ENCODE results near the gene GLDN.

The GLDN gene

DNA sequence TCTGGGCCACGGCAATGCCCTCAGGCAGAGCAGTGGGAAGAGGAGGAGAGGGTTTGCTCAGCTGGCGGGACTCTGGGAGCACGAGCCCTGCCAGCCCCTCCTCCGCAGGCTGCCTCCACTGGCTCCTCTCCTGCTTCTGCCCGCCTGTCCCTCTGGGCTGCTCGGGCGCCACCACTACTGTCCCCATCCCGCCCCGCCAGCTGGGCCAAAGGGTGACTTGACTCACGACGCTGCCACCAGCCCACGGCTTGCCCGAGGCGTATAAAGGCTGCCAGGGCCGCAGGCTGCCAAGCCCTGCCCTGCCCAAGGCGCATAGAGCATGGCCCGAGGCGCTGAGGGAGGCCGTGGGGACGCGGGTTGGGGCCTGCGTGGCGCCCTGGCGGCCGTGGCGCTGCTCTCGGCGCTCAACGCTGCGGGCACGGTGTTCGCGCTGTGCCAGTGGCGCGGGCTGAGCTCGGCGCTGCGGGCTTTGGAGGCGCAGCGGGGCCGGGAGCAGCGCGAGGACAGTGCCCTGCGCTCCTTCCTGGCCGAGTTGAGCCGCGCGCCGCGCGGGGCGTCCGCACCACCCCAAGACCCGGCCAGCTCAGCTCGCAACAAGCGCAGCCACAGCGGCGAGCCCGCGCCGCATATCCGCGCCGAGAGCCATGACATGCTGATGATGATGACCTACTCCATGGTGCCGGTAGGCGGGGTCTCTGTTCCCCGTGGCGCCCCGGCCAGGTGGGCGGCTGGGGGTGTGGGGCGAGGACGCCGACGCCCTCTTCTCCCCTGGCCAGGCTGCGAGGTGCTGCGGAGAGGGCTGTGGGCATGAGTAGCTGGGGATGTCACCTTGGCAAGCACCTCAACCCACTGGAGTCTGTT, at the start of gene GLDN:
Gene GLDN, plus strand, starts transcription at position 290 of the 861 bp plus-strand sequence. Its CDS starts 30 bp downstream, at position 320.
- no peak for DNase-seq (ENCODE audit: low read depth)

DNA sequence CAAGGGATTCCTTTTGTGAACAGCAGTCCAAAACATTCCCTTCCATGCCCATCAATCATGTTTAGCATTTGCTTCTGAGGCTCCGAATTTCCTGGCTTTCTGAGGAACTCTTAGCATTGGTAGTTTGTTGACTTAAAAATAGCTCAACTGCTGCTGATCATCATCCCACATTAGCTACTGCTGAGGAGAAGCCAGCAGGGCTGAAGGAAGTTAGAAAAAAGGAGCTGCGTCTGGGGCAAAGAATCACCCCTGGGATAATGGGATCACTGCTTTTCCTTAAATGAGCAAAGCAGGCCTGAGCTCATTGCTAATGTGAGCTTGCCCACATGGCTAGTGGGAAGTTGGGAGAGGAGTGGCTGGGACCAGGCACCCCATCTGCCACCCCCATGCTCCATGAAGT, 42.8 kb upstream of the GLDN start:
- DNase-seq (ENCODE audit: low read depth): no peak

DNA sequence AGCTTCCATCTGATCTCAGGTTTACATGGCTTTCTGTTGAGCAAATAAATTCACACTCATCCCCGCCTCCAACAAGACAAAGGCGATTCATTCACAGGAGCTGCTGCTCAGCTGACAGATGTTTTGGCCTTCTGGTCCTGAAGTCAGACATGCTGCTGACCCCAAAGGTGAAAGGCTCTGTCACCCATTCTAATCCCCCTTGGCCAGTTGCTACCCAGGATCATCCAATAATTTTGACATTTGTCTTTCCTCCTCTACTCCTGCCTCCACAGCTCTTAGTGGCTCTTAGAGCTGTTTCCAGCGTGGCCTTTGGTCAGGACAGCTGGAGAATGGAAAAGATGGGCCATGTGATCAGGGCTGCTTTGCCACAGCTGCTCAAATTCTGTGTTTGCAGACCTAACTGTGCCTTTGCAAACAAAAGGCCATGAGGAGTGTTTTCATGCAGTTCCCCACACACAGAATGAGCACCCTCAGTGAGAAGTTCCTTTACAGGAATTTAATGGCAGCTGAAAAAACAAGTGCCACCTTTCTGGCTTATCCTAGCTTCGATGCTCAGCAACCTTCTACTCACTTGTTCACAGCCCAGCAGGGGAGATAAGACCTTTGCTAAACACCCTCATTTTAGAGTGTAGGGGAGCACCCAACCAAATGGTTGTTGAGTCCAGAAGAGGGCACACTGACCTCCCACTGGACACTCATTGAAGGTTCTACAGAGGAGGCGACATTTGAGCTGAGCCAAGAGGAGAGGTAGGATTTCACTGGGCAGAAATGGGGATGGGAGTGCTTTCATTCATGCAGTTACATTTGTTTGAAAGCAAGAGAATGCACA, 42.1 kb upstream of the GLDN start:
- no peak for DNase-seq (ENCODE audit: low read depth)

DNA sequence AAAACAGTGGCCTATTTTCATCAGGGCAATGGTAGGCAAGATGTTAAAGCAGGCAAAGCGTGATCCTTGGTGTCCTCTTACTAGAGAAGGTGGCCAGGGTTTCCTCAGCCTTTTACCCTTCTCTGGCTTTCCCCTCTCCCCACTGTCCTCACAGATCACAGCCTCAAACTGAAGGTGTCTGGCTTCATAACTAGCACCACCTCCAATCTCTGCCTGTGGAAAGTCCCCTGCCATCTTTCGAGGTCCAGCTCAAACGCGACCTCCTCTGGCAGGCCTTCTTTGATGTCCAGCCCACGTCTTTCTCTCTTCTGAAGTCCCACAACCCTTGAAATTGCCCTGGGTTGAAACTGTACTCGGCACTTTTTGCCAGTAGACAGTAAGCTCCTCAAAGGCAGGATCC, 39.0 kb upstream of the GLDN start:
- DNase-seq (ENCODE audit: low read depth): no peak

DNA sequence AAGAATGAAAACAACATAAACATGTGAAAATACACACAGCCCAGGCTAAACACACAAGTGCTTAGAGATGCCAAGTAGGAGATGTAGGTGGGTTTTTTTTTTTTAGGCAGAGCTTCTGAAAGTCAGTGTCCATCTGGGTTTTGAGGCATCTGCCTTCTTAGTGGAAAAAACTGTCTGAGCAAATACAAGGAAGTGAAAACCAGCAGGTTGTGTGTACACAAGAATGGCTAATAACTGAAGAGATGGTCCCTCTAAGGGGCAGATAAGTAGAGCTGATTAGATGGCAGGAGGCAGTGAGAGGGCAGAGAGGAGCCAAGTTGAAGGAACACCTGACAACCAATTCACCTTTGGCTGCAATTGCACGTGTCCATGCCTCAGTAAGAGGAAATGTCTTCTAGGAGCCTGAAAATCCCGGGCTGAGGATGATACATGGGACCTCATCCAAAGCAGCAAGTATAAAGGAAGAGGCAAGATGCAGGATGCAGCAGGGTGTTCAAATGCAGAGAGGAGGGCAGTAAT, 37.9 kb upstream of the GLDN start:
- DNase-seq (ENCODE audit: low read depth): no peak

DNA sequence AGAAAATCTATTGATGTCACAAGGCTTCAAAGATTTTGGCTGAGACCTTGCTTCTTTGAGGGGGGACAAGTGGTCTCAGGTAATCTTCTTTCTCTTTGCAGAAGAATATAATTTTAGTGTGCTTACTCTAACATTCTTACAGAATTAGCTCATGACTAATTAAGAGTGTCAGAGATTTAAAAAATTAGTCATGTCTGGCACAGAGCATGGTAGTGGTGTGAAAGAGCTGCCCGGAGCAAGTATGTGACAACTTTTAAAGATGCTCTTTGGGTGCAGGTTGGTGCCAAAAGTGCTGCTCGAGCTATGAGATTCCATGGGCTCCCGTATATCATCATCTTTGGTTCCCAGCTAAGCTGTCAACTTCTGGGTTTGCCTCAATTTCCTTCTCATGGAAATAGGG, 34.1 kb upstream of the GLDN start:
- DNase-seq (ENCODE audit: low read depth): no peak

DNA sequence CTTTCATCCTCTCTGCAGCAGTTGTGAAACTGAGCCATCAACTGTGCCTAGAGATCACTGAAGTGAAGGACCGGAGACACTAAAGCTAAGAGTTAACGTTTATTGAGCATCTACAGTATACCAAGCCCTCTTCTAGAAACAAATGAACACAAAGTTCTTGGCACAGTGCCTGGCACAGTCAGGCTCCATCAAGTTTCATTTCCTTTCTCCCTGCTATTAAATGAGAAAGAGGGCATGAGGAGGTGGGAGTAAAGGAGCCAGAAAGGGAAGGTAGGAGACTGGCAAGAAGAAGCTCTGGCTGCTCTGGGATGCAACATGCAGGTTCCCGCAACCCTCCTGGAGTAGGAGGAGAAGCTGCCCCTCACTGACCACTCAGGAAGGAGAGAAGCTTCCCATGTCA, 33.6 kb upstream of the GLDN start:
- DNase-seq (ENCODE audit: low read depth): no peak

DNA sequence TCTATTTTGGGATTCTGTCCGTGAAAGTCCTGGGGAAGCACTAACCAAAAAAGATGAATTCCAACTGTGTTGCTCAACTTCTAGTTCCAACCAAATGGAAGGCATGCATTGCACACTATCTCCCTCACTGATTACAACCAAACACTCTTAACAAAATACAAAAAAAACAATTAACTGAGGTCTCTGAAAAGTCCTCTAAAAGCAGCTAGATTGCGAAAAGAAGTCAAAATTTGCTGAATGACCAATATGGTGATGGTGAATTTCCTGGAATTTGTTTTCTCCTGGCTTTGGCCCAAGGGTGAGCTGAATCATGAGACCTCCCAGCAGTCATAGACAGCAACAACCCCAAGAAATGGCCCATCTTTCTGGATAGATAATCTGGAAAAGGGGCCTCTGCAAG, 31.4 kb upstream of the GLDN start:
- no peak for DNase-seq (ENCODE audit: low read depth)

DNA sequence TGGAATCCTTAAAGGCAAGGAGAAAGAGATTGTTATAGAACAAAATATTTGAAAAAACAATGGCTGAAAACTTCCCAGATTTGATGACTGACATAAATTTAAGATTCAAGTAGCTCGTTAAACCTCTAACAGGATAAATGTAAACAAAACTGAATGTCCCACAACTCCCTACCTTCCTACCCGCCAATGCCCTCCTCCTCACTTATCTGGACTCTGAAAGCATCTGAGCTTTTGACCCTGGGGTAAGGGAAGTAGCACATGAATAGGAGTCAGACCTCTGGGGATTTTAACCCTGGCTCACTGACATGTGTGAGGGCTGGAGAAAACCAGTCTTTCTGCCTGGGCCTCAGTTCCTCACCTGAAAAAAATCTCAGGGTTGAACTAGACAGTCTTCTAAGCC, 29.9 kb upstream of the GLDN start:
- no peak for DNase-seq (ENCODE audit: low read depth)

DNA sequence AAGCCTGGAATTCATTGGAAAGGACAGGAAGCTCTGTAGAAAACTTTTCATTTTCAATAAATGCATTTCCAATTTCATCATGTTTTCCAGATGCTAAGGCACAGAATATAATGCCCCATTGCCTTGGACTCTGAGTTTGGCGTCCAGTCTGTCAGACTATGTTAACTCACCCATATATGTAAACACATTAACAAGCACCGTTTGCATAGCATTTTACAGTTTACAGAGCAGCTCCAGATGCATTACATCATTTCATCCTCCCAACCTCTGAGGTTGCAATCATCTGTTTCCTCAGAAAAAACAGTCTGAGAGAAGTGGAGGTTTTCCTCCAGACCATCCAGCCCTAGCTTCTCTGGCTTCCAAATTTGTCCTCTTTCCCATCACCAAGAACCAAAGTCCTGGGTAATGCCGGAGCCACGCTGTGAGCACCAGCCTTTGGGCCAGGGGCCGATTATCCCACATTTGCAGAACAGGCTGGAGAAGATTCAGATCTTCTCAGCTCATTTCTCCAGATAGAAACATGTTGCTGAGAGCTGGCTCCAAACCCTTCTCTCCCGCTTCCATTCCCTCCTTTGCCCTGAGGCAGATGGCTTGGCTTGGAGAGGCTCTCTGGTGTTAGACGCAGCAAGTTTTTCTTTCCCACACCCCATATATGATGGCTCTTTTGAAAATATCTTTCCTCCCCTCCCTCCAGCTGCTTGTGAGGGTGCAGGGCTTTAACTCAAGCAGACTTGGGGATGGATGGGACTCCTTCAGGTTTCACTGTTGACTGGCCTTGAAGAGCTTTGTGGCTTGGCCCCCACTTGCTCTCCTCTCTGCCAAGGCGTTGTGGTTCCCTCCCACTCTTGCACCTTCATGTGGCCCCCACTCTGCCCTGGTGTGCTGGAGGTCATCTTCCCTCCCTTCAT, 29.0 kb upstream of the GLDN start:
- DNase-seq (ENCODE audit: low read depth): no peak

DNA sequence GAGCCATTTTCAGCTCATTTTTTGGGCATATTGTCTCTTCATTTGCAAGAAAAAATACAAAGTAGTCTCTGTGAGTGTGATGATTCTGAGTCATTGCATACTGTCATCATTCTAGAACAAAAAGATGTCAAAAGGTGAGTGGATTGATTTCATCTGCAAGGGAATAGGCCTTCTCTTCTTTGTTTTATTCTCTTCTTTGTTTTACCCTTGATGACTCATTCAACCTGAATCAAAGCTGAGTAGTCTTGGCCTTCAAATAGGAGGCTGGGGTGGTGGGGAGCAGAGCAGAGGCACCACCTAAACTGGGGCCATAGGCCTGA, 28.4 kb upstream of the GLDN start:
- no peak for DNase-seq (ENCODE audit: low read depth)

DNA sequence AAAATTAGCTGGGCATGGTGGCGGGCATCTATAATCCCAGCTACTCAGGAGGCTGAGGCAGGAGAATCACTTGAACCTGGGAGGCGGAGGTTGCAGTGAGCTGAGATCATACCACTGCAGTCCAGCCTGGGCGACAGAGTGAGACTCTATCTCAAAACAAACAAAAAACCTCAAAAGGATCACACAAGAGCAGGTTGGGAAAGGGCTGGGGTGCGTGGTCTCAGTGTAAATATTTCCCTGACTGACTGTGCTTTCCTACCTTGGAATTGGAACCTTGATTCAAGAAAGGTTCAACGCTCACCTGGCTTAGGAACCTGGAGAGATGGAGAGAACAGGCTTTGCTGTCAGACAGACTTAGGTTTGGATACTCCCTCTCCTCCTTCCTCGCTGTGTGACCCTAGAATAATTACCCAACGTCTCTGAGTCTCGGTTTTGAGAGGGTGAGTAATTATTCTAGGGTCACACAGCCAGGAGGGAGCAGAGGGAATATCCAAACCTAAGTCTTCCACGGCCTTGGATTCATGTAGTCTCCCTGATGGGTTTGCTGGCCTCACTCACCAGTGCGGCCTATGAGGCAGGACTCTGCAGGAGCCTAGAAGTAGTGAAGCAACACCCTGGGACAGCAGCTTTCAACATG, 27.7 kb upstream of the GLDN start:
- DNase-seq (ENCODE audit: low read depth): no peak

DNA sequence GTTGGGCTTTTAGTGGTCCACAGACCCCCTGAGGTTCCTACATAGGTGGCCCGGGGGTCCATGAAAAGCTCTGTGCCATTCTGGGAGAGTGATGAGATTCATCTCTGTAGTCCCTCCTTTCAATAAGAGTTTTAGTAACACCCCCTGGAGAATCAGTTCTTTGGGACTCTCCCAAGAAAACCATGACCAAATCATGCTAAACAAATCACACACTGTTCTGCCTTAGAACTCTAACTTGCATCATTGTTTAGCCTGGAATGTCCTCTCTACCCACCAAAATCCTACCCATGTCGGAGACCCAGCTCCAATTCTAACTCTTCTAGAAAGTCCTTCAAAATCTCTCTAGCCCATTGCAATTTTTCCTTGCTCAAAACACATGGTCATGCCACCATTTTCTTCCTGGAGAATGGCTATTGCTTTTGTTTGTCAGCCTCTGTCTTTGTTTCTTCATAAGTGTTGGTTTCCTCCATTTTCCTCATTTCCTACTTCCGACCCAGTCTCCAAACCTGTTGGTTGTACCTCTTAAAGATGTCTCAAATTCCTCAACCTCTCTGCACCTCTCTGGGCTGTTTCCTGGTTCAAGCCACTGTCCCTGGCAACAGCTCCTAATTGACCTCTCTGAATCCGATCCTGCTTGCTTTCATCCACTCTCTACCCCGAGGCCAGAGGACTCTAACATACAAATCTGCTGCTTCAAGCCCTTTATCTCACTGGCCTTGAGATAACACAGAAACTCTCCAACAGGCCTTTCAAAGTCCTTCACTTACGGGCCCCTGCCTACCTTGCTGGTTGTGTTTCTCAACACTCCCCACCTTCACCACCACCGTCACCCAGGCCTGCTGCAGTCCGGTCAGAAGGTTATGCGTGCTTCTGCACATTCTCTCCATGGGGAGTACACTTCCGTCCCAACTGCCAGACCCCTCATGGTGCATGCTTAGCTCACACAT, 26.8 kb upstream of the GLDN start:
- DNase-seq (ENCODE audit: low read depth): no peak

DNA sequence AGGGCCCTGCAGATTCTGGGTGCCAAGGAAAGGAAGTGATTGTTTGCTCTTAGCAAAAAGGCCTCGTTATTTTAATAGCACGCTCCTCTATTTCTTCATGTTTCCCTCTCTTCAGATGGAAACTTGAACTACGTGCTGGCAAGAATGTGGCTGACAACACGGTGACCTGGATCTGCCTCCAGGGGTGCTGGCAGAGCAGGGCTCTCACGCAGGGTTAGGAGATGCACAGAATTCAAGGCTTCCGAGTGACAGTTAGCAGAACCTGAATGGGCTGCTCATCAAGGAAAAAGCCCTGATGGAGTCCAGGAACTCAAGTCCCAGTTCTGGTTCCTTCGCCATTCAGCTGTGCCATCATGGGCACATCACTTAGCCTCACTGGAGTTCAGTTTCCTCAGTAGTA, 25.7 kb upstream of the GLDN start:
- DNase-seq (ENCODE audit: low read depth): no peak

DNA sequence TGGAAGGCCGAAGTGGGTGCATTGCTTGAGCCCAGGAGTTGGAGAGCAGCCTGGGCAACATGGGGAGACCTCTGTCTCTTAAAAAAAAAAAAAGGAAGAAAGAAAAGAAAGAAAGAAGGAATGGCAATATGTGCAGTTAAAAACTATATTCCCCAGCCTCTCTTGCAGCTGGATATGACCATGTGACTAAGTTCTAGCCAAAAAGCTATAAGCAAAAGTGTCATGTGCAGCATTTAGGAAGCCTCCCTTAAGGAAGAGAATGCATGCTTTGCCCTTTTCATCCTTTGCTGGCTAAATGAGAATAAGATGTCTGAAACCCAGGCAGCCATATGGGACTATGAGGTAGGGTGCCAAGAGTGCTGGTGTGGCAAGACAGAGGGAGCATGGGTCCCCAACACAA, 24.8 kb upstream of the GLDN start:
- no peak for DNase-seq (ENCODE audit: low read depth)

DNA sequence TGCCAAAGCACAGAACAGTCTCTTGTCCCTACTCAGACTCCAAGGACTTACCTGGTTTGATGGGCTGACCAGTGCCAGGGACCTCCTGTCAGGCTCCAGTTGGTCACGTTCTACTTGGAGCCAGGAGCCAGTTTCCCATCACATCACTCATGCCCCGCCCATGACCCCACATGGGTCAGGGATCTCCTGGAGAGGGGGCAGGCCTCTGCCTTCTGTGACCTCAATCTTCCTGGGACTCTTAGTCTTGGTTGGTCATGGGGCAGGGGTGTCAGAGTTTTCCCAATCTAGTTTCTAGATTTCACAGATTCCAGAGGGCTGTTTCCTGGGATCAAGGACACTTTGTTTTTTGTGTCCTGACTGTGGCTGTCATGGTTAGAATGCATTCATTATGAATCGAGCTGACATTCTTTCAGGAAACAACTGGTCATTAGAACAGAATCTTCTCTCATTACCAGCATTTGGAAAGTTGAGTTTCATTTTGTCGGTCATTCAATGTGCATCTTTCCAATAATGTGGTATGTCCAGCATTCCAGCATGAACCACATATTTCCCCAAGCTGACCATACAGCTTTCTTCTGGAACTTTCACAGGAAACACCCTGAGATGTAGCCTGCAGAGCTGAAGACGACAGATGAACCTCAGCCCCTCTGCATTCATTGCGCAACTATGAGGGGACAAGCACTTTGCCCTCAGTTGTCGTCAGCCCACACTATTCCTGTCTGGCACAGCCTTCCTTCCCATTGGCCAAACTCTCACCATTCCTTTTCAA, 22.9 kb upstream of the GLDN start:
- DNase-seq (ENCODE audit: low read depth): no peak

DNA sequence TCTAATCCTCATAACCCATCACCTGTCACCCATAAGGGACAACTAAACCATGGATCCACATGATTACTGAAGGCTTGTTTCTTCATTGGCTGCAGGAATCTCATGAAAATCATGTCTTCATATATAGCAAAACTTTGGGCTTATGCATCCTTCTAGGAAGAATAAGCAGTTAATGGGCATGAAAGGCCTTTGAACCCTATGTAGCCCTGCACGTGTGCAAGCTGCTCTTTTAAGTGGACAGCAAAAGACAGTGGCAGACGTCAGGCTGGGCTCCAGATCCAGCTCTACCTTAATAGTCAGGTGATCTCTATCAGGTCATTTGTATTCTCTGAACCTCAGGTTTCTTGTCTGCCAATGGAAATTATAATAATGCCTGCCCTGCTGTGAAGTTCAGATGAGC, 21.9 kb upstream of the GLDN start:
- DNase-seq (ENCODE audit: low read depth): no peak

DNA sequence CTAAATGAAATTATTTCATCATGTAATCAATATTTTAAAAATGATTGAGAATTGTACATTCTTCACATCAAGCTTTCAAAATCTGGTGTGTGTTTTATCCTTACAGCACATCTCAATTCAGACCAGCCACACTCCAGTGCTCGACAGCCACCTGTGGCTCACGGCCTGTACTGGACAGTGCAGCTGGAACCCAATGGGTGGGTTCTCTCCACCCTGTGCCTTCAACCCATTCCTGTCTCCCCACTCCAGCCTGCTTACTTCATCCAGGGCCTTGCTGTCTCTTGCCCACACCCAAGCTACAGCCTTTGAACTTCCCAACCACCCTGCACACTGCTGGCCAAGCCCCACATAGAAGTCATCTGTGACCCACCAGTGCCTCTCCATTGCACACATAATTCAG, 20.6 kb upstream of the GLDN start:
- no peak for DNase-seq (ENCODE audit: low read depth)

DNA sequence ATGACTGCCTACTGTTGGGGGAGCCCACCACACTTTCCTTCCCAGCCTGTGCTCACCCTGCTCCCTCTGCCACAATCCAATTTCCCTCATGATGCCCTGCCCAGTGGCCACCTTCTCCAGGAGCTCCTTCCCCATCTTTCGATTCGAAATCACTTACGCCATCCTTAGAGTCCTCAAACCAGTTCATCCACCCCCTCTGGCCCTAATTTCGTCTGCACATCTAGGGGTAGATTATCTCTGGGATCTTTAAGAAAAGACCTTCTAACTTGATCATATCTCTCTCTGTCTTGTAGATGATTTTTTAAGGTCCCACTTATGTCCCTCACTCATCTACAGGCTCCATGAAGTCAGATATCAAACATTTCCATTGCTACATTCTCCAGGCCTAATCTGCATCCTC, 20.1 kb upstream of the GLDN start:
- no peak for DNase-seq (ENCODE audit: low read depth)
